Measurements from ENCODE around the gene EID3.

- no peak for TF ChIP-seq LEF1 (IDR thresholded peaks at IDR 0.05; ENCODE audit: borderline replicate concordance)
- TF ChIP-seq HDGF (IDR thresholded peaks at IDR 0.05; ENCODE audit: borderline replicate concordance) = no peak
- TF ChIP-seq PKNOX1 (IDR thresholded peaks at IDR 0.05) = no peak
- no peak for TF ChIP-seq ZNF384 (IDR thresholded peaks at IDR 0.05)
- TF ChIP-seq SP1 (IDR thresholded peaks at IDR 0.05) = no peak
- TF ChIP-seq NFRKB (IDR thresholded peaks at IDR 0.05) = no peak
- no peak for TF ChIP-seq TARDBP (IDR thresholded peaks at IDR 0.05)
- no peak for TF ChIP-seq BHLHE40 (IDR thresholded peaks at IDR 0.05; ENCODE audit: borderline replicate concordance)
- TF ChIP-seq FOXM1 (IDR thresholded peaks at IDR 0.05; ENCODE audit: borderline replicate concordance) = no peak
- no peak for TF ChIP-seq ELF4 (IDR thresholded peaks at IDR 0.05)
- no peak for TF ChIP-seq SUZ12 (IDR thresholded peaks at IDR 0.05)
Measured at GRCh38 chr12:104296718-104297117, 6.8 kb upstream of the EID3 start.
